Activated T-cell treated with anti-CD3 and anti-CD28 coated beads for 48 hours (primary cell): Measurements from ENCODE around the gene ATG10.
"Not testable (repeated sequence)": the region's sequence is repeated elsewhere in the genome, so short reads cannot be mapped to it uniquely, and the experiment has no call there.

Experiments
- DNase-seq: peaks from one replicate; pipeline ENCODE4 v3.0.0-alpha.2; 2020; ENCODE audit warnings: low read depth

ATG10 gene

GRCh38 chr5:82129723-82130285 lies 158.0 kb downstream of the ATG10 start:
- no peak for DNase-seq

- no peak for DNase-seq
Measured at GRCh38 chr5:82130602-82131001, 158.8 kb downstream of the ATG10 start.

- DNase-seq = no peak
Measured at GRCh38 chr5:82137205-82137604, 165.4 kb downstream of the ATG10 start.

- not testable (repeated sequence) for DNase-seq
Measured at GRCh38 chr5:82139837-82140236, 168.0 kb downstream of the ATG10 start.

- DNase-seq = no peak
Measured at GRCh38 chr5:82142217-82142841, 170.5 kb downstream of the ATG10 start.

GRCh38 chr5:82142928-82143577 lies 171.2 kb downstream of the ATG10 start:
- DNase-seq = no peak

- DNase-seq = no peak
Measured at GRCh38 chr5:82147860-82148573, 176.2 kb downstream of the ATG10 start.

GRCh38 chr5:82149434-82149833 lies 177.6 kb downstream of the ATG10 start:
- no peak for DNase-seq

GRCh38 chr5:82150559-82150958 lies 178.7 kb downstream of the ATG10 start:
- no peak for DNase-seq

GRCh38 chr5:82151204-82151603 lies 179.4 kb downstream of the ATG10 start:
- DNase-seq = no peak

GRCh38 chr5:82151662-82152061 lies 179.8 kb downstream of the ATG10 start:
- DNase-seq = no peak

GRCh38 chr5:82152978-82153481 lies 181.2 kb downstream of the ATG10 start:
- no peak for DNase-seq

GRCh38 chr5:82154776-82155175 lies 183.0 kb downstream of the ATG10 start:
- DNase-seq = no peak

GRCh38 chr5:82155305-82155704 lies 183.5 kb downstream of the ATG10 start:
- no peak for DNase-seq

GRCh38 chr5:82156874-82157273 lies 185.1 kb downstream of the ATG10 start:
- no peak for DNase-seq

- no peak for DNase-seq
Measured at GRCh38 chr5:82158755-82159413, 187.1 kb downstream of the ATG10 start.

GRCh38 chr5:82160948-82161347 lies 189.1 kb downstream of the ATG10 start:
- DNase-seq = no peak

- DNase-seq = no peak
Measured at GRCh38 chr5:82162573-82162972, 190.8 kb downstream of the ATG10 start.

GRCh38 chr5:82163452-82164175 lies 191.8 kb downstream of the ATG10 start:
- DNase-seq = no peak

- DNase-seq = no peak
Measured at GRCh38 chr5:82164176-82164976, 192.6 kb downstream of the ATG10 start.
